ENCODE results near the gene EEF1A1.

The EEF1A1 gene

GRCh38 chr6:73534628-73535027, 13.8 kb upstream of the EEF1A1 start:
- TF ChIP-seq, protein P1, sequence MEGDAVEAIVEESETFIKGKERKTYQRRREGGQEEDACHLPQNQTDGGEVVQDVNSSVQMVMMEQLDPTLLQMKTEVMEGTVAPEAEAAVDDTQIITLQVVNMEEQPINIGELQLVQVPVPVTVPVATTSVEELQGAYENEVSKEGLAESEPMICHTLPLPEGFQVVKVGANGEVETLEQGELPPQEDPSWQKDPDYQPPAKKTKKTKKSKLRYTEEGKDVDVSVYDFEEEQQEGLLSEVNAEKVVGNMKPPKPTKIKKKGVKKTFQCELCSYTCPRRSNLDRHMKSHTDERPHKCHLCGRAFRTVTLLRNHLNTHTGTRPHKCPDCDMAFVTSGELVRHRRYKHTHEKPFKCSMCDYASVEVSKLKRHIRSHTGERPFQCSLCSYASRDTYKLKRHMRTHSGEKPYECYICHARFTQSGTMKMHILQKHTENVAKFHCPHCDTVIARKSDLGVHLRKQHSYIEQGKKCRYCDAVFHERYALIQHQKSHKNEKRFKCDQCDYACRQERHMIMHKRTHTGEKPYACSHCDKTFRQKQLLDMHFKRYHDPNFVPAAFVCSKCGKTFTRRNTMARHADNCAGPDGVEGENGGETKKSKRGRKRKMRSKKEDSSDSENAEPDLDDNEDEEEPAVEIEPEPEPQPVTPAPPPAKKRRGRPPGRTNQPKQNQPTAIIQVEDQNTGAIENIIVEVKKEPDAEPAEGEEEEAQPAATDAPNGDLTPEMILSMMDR (conservative IDR thresholded peaks at IDR 0.05; ENCODE audit: low read depth) = no peak
- H3K27ac ChIP-seq = no peak overlapping the region
- no peak for DNase-seq (ENCODE audit: low spot score)
- ChIA-PET CTCF (no interaction called here), POLR2A (ENCODE audit: low non-redundant PET) (no interaction called here)

GRCh38 chr6:73532293-73532692, 11.5 kb upstream of the EEF1A1 start:
- TF ChIP-seq, protein P1 (conservative IDR thresholded peaks at IDR 0.05; ENCODE audit: low read depth) = no peak
- no peak for DNase-seq (ENCODE audit: low spot score)
- ChIA-PET POLR2A (ENCODE audit: low non-redundant PET) (no interaction called here), CTCF (interaction anchor here (0.7 kb wide), 1 partner anchor 1963 kb away, joined by 3 read pairs; no protein-coding TSS in a partner anchor)
- no peak overlapping the region for H3K27ac ChIP-seq

DNA sequence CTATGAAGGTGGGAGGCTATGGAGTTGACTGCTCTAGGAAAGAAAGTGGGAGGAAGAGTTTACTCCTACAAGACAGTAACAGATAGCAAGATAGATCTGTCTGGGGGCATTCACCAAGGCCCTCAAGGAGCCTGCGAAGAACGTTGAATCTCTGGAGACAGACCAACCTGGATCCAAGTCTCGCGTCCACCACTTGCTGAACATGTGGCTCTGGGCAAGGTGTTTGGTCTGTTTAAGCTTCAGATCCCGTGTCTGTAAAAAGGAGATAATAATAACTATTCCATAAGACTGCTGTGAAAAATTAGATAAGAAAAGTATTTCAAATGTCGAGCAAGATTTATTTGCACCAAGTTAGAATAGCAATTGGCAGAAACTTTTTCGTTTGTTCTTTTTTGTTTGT, 8.1 kb upstream of the EEF1A1 start:
- TF ChIP-seq, protein P1 (conservative IDR thresholded peaks at IDR 0.05; ENCODE audit: low read depth) = no peak
- ChIA-PET POLR2A (ENCODE audit: low non-redundant PET) (no interaction called here), CTCF (no interaction called here)
- no peak overlapping the region for H3K27ac ChIP-seq
- no peak for DNase-seq (ENCODE audit: low spot score)

- DNase-seq (ENCODE audit: low spot score) = no peak
- TF ChIP-seq, protein P1 (conservative IDR thresholded peaks at IDR 0.05; ENCODE audit: low read depth) = no peak
- CTCF ChIA-PET = interaction anchor here (0.6 kb wide), 1 partner anchor 125 kb away, joined by 4 read pairs; no protein-coding TSS in a partner anchor
- no peak overlapping the region for H3K27ac ChIP-seq
- POLR2A ChIA-PET (ENCODE audit: low non-redundant PET) = interaction anchor here (0.7 kb wide), 1 partner anchor 27 kb away, joined by 3 read pairs; no protein-coding TSS in a partner anchor
These were observed 4.9 kb upstream of the EEF1A1 start for GRCh38 chr6:73525546-73526330.

- DNase-seq (ENCODE audit: low spot score) = peak; percentile 50
- CTCF ChIA-PET = no interaction called here
- POLR2A ChIA-PET (ENCODE audit: low non-redundant PET) = interaction anchor here (1.0 kb wide), 1 partner anchor 57 kb away, joined by 3 read pairs; no protein-coding TSS in a partner anchor
- TF ChIP-seq, protein P1 (conservative IDR thresholded peaks at IDR 0.05; ENCODE audit: low read depth) = no peak
- peak overlapping the region; percentile 93 for H3K27ac ChIP-seq
These were observed 2.7 kb upstream of the EEF1A1 start for GRCh38 chr6:73523434-73524123.

- POLR2A ChIA-PET (ENCODE audit: low non-redundant PET) = interaction anchor here (0.6 to 1.5 kb wide), 6 partner anchors 59 to 133 kb away, joined by 3 to 7 read pairs (median 4); partner anchors contain the start of gene SLC17A5
- TF ChIP-seq, protein P1 (conservative IDR thresholded peaks at IDR 0.05; ENCODE audit: low read depth) = no peak
- peak overlapping the region; percentile 98 for H3K27ac ChIP-seq
- CTCF ChIA-PET = interaction anchor here (0.6 to 1.1 kb wide), 4 partner anchors 89 to 131 kb away, joined by 3 to 12 read pairs (median 6); no protein-coding TSS in a partner anchor
- DNase-seq (ENCODE audit: low spot score) = peak; percentile 69
These were observed 636 bp upstream of the EEF1A1 start for GRCh38 chr6:73521351-73521985.

Data from RWPE1 (cell line).